Measurements from ENCODE around the gene KATNAL2. TPM values are rescaled to one million over a fixed set of nuclear protein-coding genes. Genes with fewer than 3 reads are reported as not detected.

Gene KATNAL2
- total and polyA plus RNA-seq, 9 donors: 0.78 to 5.1 (median 2.8) TPM

GRCh38 chr18:46903406-46903805, 14.0 kb upstream of the KATNAL2 start:
- Histone ChIP-seq H3K27ac (no peak overlapping the region), H3K36me3 (no peaks in the 10 kb centered on the region), H3K4me1 (ENCODE audit: insufficient read depth) (no peaks in the 10 kb centered on the region), H3K27me3 (no peaks in the 10 kb centered on the region), H3K4me3 (no peak overlapping the region), H3K9me3 (no peaks in the 10 kb centered on the region)
- DNase-seq: no peak
- intact Hi-C loops (cut with DNase I): no loop called here
- WGBS, 3 donors: 95 to 99% (median 98%) methylated on average over 3 of the region's 3 CpGs
- TF ChIP-seq POLR2A (IDR thresholded peaks at IDR 0.05) (no peak), CTCF (IDR thresholded peaks at IDR 0.05) (no peak), EP300 (IDR thresholded peaks at IDR 0.05) (no peak)

- 89 to 95% (median 94%) methylated on average over 3 of the region's 3 CpGs for WGBS, 3 donors
- no peaks in the 10 kb centered on the region for H3K9me3 ChIP-seq
- no peaks in the 10 kb centered on the region for H3K27me3 ChIP-seq
- TF ChIP-seq POLR2A (IDR thresholded peaks at IDR 0.05): no peak
- TF ChIP-seq EP300 (IDR thresholded peaks at IDR 0.05): no peak
- no peak for TF ChIP-seq CTCF (IDR thresholded peaks at IDR 0.05)
- H3K4me3 ChIP-seq: no peak overlapping the region
- H3K4me1 ChIP-seq (ENCODE audit: insufficient read depth): peaks cover 1% of the 10 kb centered on the region
- intact Hi-C loops (cut with DNase I): no loop called here
- no peaks in the 10 kb centered on the region for H3K36me3 ChIP-seq
- H3K27ac ChIP-seq: no peak overlapping the region
- no peak for DNase-seq
Observed at GRCh38 chr18:46909497-46909896, 7.9 kb upstream of the KATNAL2 start.

GRCh38 chr18:46910856-46911255, 6.5 kb upstream of the KATNAL2 start:
- Histone ChIP-seq H3K4me1 (ENCODE audit: insufficient read depth) (peaks cover 3% of the 10 kb centered on the region), H3K27me3 (no peaks in the 10 kb centered on the region), H3K36me3 (no peaks in the 10 kb centered on the region), H3K9me3 (no peaks in the 10 kb centered on the region), H3K27ac (no peak overlapping the region), H3K4me3 (no peak overlapping the region)
- intact Hi-C loops (cut with DNase I): no loop called here
- no peak for DNase-seq
- TF ChIP-seq POLR2A (IDR thresholded peaks at IDR 0.05): no peak
- no peak for TF ChIP-seq CTCF (IDR thresholded peaks at IDR 0.05)
- TF ChIP-seq EP300 (IDR thresholded peaks at IDR 0.05): no peak
- 93 to 97% (median 96%) methylated on average over 3 of the region's 3 CpGs for WGBS, 3 donors

GRCh38 chr18:46915800-46916550, 1.4 kb upstream of the KATNAL2 start:
- TF ChIP-seq EP300 (IDR thresholded peaks at IDR 0.05): no peak
- TF ChIP-seq CTCF (IDR thresholded peaks at IDR 0.05): no peak
- TF ChIP-seq POLR2A (IDR thresholded peaks at IDR 0.05): no peak
- H3K27me3 ChIP-seq: no peaks in the 10 kb centered on the region
- H3K4me1 ChIP-seq (ENCODE audit: insufficient read depth): peaks cover 5% of the 10 kb centered on the region
- WGBS, 3 donors: 16 to 25% (median 18%) methylated on average over 12 of the region's 12 CpGs
- H3K9me3 ChIP-seq: no peaks in the 10 kb centered on the region
- H3K4me3 ChIP-seq: peak overlapping the region; percentile 62
- H3K36me3 ChIP-seq: no peaks in the 10 kb centered on the region
- intact Hi-C loops (cut with DNase I): no loop called here
- DNase-seq: no peak
- H3K27ac ChIP-seq: no peak overlapping the region
